HepG2 (cell line): Measurements from ENCODE around the gene P2RX1. TPM values are rescaled to one million over a fixed set of nuclear protein-coding genes. Genes with fewer than 3 reads are reported as not detected.

Experiments used
- CCAR2 ChIP-seq: fragments of 200-400 bp; formaldehyde crosslinking; optimal IDR thresholded peaks from 2 replicates; pipeline ENCODE3; 2018; ENCODE audit warnings: low read depth, mild to moderate bottlenecking, low read length, moderate library complexity
- FOSL2 ChIP-seq: sonication (generic); formaldehyde crosslinking; IDR thresholded peaks from 2 replicates; pipeline ENCODE4 v1.4.0; 2020; ENCODE audit warnings: missing genetic modification reagents
- FOXM1 ChIP-seq: sonication (generic); formaldehyde crosslinking; IDR thresholded peaks from 2 replicates; pipeline ENCODE4 v1.5.0; 2020; ENCODE audit warnings: missing genetic modification reagents
- LCORL ChIP-seq, 2 experiments: fragments of 450-650 bp in 1 of 2; sonication (generic) in 1 of 2; formaldehyde crosslinking in 1 of 2; IDR thresholded peaks; 2 replicates each; pipeline versions ENCODE4 v1.5.0 to v1.6.1; 2017 to 2020; ENCODE audit warnings: antibody characterized with exemption in 1 of 2, missing genetic modification reagents in 1 of 2
- POLR2G ChIP-seq: fragments of 200-400 bp; formaldehyde crosslinking; IDR thresholded peaks from 2 replicates; pipeline ENCODE4 v1.6.1; 2018; ENCODE audit warnings: mild to moderate bottlenecking, low read depth, low read length, moderate library complexity
- THYN1 ChIP-seq: sonication (generic); formaldehyde crosslinking; IDR thresholded peaks from 2 replicates; pipeline ENCODE4 v1.8.1; 2023; ENCODE audit warnings: low read depth, mild to moderate bottlenecking, moderate library complexity, missing genetic modification reagents, borderline replicate concordance
- ZFY ChIP-seq: sonication (generic); formaldehyde crosslinking; IDR thresholded peaks from 2 replicates; pipeline ENCODE4 v1.4.0; 2020; ENCODE audit warnings: missing genetic modification reagents
- ZNF205 ChIP-seq: IDR thresholded peaks from 2 replicates; pipeline ENCODE4 v1.6.1; 2018; ENCODE audit warnings: missing biosample characterization, missing genetic modification reagents
- ZNF768 ChIP-seq: sonication (generic); formaldehyde crosslinking; IDR thresholded peaks from 2 replicates; pipeline ENCODE4 v1.4.0; 2020; ENCODE audit warnings: missing genetic modification reagents
- ZSCAN30 ChIP-seq: sonication (generic); formaldehyde crosslinking; IDR thresholded peaks from 2 replicates; pipeline ENCODE4 v1.5.0; 2020; ENCODE audit warnings: mild to moderate bottlenecking, missing genetic modification reagents
- polyA plus RNA-seq, 8 experiments: library from polyadenylated mRNA; depleted of rRNA in 3 of 8; stranded (reverse) in 7 of 8; unstranded in 1 of 8; fragments of >200 nt; fragmentation: Illumina TruSeq in 4 of 8; extraction: Trizol in 4 of 8; gene quantifications; 2 replicates each; pipeline versions ENCODE4 v1.2.1 to v1.2.3, GENCODE V29; 2011 to 2016; ENCODE audit warnings: low read depth in 4 of 8, missing spikeins in 1 of 8, mixed read lengths in 1 of 8; ENCODE audit not compliant: insufficient read depth in 1 of 8
- total RNA-seq, 5 experiments: library from RNA; depleted of rRNA; stranded (reverse); fragments of >200 nt; fragmentation: Illumina TruSeq; extraction: Trizol; gene quantifications; 2 replicates each; pipeline ENCODE4 v1.2.3, GENCODE V29; 2016; ENCODE audit warnings: low read depth in 1 of 5
- TF ChIP-seq, protein P1 (sequence below): sonication (generic); formaldehyde crosslinking; IDR thresholded peaks from 2 replicates; pipeline ENCODE4 v1.9.0; 2021; ENCODE audit warnings: missing genetic modification reagents, borderline replicate concordance
- TF ChIP-seq, protein P2 (sequence below): IDR thresholded peaks from 2 replicates; pipeline ENCODE4 v1.6.1; 2016; ENCODE audit warnings: control low read depth
- TF ChIP-seq, protein P3 (sequence below): sonication (generic); formaldehyde crosslinking; conservative IDR thresholded peaks from 2 replicates; pipeline ENCODE4 v1.4.0; 2020; ENCODE audit warnings: missing genetic modification reagents
- TF ChIP-seq, protein P4 (sequence below): sonication (generic); formaldehyde crosslinking; IDR thresholded peaks from 2 replicates; pipeline ENCODE4 v1.8.0; 2022; ENCODE audit warnings: missing genetic modification reagents, mild to moderate bottlenecking, moderate library complexity, borderline replicate concordance

The P2RX1 gene
- total and polyA plus RNA-seq, 2 of the 13 experiments (the other 11 are each of a cell fraction or from before 2014, with no cell fraction given) = 0.04 to 0.50 TPM

DNA sequence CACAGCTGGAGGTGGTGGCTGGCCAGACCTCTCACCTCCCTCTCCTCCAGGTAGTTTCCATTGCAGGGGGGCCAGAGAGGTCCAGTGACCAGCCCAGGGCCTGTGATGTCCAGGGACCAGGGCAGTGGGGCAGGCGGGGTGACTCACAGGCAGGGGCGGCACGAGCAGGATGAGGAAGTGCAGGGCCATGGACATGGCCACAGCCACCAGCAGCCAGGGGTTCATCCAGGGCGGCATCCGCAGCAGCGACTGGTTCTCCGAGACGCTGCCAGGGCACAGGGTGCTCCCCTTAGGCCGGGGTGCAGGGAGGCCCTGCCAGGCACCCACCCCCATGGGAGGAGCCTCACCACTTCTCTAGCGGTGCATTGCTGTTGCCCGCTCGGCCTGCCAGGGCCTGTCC is 12.9 kb upstream of the P2RX1 start (continued):
- TF ChIP-seq ZFY (CRISPR knock-in tag) (no peak), FOXM1 (no peak), ZSCAN30 (no peak), POLR2G (no peak), ZNF768 (no peak), FOSL2 (0 out of 2 replicates have a peak, but pooled peaks have one; percentile 20), ZNF205 (no peak), THYN1 (CRISPR knock-in tag) (no peak), CCAR2 (no peak), LCORL (IDR thresholded peaks at IDR 0.05) (no peak), LCORL (CRISPR knock-in tag; IDR thresholded peaks at IDR 0.05) (0 out of 2 replicates have a peak, but pooled peaks have one; percentile 43)
- TF ChIP-seq, protein P1, sequence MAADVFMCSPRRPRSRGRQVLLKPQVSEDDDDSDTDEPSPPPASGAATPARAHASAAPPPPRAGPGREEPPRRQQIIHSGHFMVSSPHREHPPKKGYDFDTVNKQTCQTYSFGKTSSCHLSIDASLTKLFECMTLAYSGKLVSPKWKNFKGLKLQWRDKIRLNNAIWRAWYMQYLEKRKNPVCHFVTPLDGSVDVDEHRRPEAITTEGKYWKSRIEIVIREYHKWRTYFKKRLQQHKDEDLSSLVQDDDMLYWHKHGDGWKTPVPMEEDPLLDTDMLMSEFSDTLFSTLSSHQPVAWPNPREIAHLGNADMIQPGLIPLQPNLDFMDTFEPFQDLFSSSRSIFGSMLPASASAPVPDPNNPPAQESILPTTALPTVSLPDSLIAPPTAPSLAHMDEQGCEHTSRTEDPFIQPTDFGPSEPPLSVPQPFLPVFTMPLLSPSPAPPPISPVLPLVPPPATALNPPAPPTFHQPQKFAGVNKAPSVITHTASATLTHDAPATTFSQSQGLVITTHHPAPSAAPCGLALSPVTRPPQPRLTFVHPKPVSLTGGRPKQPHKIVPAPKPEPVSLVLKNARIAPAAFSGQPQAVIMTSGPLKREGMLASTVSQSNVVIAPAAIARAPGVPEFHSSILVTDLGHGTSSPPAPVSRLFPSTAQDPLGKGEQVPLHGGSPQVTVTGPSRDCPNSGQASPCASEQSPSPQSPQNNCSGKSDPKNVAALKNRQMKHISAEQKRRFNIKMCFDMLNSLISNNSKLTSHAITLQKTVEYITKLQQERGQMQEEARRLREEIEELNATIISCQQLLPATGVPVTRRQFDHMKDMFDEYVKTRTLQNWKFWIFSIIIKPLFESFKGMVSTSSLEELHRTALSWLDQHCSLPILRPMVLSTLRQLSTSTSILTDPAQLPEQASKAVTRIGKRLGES (CRISPR knock-in tag) = no peak
- TF ChIP-seq, protein P2, sequence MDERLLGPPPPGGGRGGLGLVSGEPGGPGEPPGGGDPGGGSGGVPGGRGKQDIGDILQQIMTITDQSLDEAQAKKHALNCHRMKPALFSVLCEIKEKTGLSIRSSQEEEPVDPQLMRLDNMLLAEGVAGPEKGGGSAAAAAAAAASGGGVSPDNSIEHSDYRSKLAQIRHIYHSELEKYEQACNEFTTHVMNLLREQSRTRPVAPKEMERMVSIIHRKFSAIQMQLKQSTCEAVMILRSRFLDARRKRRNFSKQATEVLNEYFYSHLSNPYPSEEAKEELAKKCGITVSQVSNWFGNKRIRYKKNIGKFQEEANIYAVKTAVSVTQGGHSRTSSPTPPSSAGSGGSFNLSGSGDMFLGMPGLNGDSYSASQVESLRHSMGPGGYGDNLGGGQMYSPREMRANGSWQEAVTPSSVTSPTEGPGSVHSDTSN (CRISPR knock-in tag) = no peak
- TF ChIP-seq, protein P3, sequence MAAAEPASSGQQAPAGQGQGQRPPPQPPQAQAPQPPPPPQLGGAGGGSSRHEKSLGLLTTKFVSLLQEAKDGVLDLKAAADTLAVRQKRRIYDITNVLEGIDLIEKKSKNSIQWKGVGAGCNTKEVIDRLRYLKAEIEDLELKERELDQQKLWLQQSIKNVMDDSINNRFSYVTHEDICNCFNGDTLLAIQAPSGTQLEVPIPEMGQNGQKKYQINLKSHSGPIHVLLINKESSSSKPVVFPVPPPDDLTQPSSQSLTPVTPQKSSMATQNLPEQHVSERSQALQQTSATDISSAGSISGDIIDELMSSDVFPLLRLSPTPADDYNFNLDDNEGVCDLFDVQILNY (CRISPR knock-in tag) = no peak
- TF ChIP-seq, protein P4, sequence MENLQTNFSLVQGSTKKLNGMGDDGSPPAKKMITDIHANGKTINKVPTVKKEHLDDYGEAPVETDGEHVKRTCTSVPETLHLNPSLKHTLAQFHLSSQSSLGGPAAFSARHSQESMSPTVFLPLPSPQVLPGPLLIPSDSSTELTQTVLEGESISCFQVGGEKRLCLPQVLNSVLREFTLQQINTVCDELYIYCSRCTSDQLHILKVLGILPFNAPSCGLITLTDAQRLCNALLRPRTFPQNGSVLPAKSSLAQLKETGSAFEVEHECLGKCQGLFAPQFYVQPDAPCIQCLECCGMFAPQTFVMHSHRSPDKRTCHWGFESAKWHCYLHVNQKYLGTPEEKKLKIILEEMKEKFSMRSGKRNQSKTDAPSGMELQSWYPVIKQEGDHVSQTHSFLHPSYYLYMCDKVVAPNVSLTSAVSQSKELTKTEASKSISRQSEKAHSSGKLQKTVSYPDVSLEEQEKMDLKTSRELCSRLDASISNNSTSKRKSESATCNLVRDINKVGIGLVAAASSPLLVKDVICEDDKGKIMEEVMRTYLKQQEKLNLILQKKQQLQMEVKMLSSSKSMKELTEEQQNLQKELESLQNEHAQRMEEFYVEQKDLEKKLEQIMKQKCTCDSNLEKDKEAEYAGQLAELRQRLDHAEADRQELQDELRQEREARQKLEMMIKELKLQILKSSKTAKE (CRISPR knock-in tag) = no peak
